Measurements from ENCODE around the gene MEIOB.
A peak's percentile ranks its signal among the peaks of the same experiment; 100 is the strongest.
"Not testable (repeated sequence)": the region's sequence is repeated elsewhere in the genome, so short reads cannot be mapped to it uniquely, and the experiment has no call there.

MEIOB gene

GRCh38 chr16:1871974-1872635, at the start of gene MEIOB:
MEIOB (minus strand) TSS chr16:1872164; CDS start chr16:1868175, 3,989 bp downstream.
- DNase-seq: no peak

- DNase-seq: peak; percentile 43
These were observed 48.8 kb upstream of the MEIOB start for GRCh38 chr16:1920727-1921171.

DNA sequence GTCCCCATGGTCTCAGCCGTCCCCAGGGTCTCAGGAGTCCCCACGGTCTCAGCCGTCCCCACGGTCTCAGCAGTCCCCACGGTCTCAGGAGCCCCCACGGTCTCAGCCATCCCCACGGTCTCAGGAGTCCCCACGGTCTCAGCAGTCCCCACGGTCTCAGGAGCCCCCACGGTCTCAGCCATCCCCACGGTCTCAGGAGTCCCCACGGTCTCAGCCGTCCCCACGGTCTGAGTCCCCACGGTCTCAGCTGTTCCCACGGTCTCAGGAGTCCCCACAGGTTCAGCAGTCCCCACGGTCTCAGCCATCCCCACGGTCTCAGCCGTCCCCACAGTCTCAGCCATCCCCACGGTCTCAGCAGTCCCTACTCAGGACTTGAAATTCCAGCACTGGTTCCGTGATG, 48.2 kb upstream of the MEIOB start:
- DNase-seq: not testable (repeated sequence)

GRCh38 chr16:1919327-1919998, 47.5 kb upstream of the MEIOB start:
- no peak for DNase-seq

DNA sequence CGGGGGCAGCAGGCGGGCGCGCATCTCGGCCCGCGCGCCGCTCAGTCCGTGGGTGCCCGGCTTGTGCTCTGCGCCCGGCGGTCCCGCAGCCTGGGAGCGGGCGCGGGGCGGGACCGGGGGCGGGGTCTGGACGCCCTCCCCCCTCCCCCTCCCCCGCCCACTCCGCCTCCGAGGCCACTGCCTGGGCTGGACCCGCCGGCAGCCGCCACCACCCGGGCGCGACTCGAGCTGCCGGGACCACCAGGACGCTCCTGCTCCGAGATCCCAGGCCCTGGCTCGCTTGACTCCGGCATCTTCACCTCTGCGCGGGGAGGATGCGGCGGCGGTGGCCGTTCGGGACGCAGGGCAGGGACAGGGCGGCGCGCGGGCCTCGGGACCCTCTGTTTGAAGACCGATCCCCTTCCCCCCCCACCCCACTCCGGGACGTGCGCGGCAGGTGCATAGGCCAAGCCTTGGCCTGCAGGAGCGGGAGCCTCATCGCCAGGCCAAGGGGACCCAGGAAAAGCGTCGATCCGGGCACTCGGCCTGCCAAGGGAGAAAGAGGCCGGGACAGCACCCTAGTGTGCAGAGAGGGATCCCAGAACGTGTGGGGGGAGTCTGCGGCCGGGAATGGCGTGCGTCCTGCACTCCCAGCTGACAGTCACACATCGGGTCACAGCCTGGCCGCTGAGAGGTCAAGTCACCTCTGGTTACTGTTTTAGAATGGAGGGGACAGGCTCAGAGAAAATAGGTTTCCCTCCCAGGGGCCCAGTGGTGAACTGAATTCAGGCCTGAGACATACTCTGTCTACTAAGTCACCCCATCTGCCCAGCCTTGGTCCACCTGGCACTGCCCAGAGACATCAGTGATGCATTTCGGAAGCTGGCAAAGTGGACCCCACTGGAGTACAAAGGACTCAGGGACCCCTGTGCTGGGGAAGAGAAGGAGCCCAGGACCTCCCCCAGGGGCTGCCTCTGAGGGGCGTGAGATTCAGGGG, 46.7 kb upstream of the MEIOB start, which contains the start of gene HS3ST6:
Gene HS3ST6 (minus strand): TSS at position 65 of the 976 bp plus-strand sequence. CDS start 92 bp downstream, outside the sequence.
- no peak for DNase-seq

DNA sequence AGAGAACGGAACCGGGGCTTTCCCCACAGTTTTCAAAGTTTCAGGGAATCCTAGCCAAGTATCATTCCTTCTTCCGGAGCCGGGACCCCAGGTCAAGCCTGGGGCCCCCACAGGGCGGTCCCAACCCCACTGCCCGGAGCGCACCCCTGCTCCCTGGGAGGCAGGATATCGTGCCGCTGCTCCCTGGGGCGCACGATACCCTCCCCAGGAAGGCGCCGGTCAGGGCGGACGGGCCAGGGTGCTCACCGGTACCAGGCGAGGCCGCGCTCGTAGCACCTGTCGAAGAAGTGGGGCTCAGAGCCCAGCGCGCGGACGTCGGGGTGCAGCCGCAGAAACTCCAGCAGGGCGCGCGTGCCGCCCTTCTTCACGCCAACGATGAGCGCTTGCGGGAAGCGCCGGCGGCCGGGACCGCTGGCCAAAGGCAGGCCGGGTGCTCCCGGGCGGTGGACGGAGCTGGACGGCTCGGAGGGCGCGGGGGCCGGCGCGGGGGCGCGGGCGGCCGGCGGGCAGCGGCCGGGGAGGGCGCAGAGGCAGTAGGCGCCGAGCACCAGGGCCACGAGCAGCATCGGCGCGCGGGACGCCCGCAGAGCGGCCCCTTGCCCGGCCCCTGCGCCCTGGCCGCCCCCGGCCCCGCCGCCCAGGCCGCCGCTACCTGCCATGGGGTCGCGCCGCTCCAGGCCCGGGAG, 45.8 kb upstream of the MEIOB start:
- DNase-seq: no peak

GRCh38 chr16:1917056-1917664, 45.2 kb upstream of the MEIOB start:
- DNase-seq: no peak

DNA sequence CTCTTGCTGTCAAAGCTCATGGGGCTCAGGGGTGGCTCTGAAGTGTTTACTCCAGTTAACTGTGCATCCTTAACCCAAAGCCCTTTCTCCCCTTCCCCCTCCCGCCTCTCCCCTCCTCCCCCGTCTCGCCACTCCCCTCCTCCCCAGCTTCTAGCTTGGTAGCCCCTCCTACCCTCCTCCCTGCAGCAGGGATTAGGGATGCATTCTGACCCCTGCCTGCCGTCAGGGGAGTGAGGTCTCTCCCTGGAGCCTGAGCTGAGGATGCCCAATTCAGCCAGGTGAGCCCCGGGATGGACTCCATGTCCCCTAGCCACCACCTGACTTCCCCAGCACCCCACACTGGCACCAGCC, 44.7 kb upstream of the MEIOB start:
- no peak for DNase-seq

DNA sequence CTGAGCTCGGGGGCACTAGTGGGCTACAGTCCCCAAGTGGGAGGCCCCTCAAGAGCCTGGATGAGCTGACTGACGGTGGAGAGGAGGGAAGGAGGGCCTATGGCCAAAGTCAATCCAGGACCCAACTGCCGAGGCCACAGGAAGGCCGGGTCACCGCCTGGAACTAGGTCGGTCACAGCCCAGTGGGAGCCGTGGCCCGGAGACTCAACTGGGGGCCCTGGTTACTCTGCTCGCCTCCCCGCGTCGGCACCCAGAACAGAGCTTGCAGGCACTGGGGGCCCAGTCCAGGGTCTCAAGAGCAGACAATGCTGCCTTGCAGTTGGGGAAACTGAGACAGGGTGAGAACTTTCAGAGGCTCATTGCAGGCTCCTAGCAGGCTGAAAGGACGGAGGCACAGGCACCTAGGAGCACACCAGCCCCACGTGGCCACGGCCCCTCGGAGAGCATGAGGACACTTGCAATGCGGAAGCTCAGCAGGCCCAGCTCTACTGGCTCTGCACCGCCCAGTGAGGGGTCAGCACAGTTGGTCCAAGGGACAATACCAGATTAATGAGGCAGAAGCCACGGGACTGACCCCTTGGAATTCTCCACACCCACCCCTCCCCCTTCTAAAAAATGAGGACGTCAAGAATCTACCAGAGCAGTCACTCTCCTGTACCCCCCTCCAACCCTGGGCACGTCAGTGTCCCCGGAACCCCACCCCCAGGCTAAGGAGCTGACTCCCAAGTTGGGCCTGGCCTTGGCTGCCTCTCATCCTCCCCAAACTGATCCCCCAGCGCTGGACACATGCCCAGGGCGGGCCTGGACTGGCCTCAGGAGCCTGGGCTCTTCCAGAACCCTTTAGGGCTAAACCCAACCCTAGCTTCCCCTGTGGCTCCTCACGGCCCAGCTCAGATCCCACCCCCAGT, 44.0 kb upstream of the MEIOB start:
- no peak for DNase-seq

DNA sequence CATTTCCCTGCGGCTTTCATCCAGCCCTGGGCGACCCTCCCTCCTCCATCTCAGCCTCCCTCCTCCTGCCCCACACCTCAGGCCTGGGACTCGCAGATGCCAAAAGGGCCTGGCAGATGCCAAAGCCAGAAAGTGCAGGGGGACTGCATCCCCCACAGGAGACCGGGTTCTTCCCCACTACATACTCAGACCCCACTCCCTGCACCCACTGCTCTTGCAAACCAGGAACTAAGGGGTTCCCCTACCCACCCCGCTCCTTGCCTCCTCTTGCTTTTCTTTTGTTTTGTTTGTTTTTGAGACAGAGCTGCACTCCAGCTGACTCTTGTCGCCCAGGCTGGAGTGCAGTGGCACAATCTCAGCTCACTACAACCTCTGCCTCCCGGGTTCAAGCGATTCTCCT, 43.0 kb upstream of the MEIOB start:
- DNase-seq: no peak

DNA sequence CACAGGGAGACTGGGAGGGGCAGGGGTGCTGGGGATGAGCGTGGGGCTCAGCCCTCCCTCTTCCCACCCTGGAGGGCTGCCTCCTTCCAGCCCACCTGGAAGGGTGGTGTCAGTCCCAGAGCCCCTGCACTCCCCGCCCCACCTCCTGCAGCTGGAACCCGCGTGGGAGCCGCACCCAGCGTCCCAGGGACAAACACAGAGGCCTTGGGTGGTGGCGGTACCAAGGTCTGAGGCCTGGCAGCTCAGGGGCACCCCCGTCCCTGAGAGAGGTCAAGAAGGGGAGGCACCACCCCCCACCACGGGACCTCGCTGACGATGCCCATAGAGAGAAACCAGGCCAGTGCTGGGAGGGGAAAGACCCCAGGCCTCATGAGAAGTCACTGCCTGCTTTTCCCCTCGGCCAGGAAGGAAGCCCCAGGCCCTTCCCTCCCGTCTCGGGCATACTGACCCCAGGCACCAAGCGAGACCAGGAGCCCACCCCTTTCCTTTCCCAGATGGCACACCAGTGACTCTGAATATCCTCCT, 42.2 kb upstream of the MEIOB start:
- no peak for DNase-seq

GRCh38 chr16:1913327-1914083, 41.5 kb upstream of the MEIOB start:
- no peak for DNase-seq

DNA sequence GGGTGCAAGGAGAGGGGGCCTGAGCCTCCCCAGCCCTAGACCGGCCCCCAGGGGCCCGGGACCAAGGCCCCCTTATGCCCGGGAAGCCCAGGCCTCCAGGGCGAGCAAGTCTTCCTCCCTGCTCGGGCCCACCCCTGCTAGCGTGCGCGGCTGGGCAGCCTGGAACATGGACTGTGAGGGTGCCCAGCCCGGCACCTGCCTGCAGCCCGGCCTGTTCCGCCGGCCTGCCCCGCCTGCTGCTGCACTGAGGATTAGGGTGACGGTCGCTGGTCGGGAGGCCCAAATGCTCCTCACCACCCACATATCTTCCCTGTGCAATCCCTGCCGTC, 40.2 kb upstream of the MEIOB start:
- DNase-seq: no peak

- DNase-seq: no peak
These were observed 39.7 kb upstream of the MEIOB start for GRCh38 chr16:1911467-1912214.

DNA sequence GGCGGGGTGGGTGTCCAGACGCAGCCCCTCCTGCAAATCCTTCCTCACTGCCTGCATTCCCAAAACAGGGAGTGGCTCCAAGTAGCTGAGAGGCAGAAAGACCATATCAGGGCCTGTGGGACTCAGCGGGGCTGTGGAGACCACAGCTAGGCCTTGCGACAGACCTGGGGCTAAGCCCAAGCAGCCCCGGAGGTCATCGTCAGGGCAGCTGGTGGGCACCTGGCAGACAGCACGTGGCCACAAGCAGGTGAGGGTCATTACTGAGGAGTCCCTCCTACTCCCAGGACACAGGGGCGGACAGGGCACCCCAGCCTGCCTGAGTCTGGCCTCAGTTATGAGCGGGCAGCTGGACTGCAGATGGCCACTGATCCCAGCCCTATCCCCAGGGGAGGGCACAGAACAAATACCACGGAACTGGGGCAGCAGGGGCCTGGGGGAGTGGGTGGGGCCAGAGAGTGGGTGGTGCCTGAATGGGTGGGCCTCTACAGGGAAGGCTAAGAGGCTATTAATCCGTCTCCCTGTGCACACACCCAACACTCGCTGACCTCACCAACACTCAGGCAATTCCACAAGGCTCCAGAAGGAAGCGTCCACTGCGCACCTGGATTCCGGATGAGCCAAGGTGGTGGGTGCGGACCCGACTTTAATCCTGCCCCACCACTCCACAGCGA, 37.7 kb upstream of the MEIOB start:
- no peak for DNase-seq

DNA sequence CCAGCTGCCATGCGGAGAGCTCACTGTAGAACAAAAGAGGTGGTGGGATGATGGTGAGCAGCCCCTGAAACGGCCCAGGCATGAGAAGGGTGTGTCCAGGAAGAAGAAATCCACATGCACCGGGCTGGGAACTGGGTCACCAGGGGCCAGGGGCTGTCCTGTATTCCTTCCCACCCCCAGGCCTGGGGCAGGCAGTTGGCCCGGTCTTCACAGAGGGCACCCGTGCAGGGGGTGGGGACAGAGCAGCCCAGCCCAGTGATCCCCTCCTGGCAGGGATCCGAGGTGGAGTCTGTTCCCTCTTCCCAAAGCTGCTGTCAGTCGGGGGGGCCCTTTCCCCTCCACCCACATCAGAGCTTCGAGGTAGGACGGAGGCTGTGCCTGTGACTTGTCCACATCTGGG, 37.0 kb upstream of the MEIOB start:
- DNase-seq: no peak

DNA sequence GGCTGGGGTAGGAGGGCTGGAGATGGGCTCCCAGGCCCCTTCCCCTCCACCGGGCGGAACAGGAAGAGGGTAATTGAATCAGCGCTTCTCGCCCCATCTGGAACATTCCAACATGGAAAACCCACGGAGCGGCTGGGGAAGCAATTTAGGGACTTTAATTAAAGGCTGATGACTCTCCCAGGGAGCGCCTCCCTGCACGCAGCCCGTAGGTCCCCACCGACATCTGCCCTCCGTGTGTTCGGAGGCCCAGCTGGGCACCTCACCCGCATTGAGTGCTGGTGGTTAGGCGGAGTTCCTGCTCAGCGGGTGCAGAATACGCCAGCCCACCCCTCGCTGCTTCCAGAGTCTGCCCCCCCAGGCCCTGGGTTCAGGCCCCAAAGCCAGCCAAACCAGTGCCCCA, 36.2 kb upstream of the MEIOB start:
- DNase-seq: no peak

- DNase-seq: no peak
These were observed 35.4 kb upstream of the MEIOB start for GRCh38 chr16:1907226-1907860.

GRCh38 chr16:1906846-1907165, 34.8 kb upstream of the MEIOB start:
- no peak for DNase-seq
